Measurements from ENCODE around the gene DDHD1.
"Not testable (repeated sequence)": the region's sequence is repeated elsewhere in the genome, so short reads cannot be mapped to it uniquely, and the experiment has no call there.

The DDHD1 gene

GRCh38 chr14:53151523-53152183, 1.5 kb downstream of the DDHD1 start:
- DNase-seq: peak; percentile 24

GRCh38 chr14:53149668-53150316, 3.3 kb downstream of the DDHD1 start:
- DNase-seq: no peak

- no peak for DNase-seq
Observed at GRCh38 chr14:53148671-53149070, 4.5 kb downstream of the DDHD1 start.

- DNase-seq: no peak
Observed at GRCh38 chr14:53147893-53148292, 5.2 kb downstream of the DDHD1 start.

GRCh38 chr14:53147208-53147607, 5.9 kb downstream of the DDHD1 start:
- no peak for DNase-seq

GRCh38 chr14:53146739-53147138, 6.4 kb downstream of the DDHD1 start:
- no peak for DNase-seq

GRCh38 chr14:53144244-53144643, 8.9 kb downstream of the DDHD1 start:
- no peak for DNase-seq

GRCh38 chr14:53140585-53140984, 12.5 kb downstream of the DDHD1 start:
- DNase-seq: no peak

- no peak for DNase-seq
Observed at GRCh38 chr14:53137568-53138203, 15.4 kb downstream of the DDHD1 start.

GRCh38 chr14:53130491-53130890, 22.6 kb downstream of the DDHD1 start:
- DNase-seq: not testable (repeated sequence)

- no peak for DNase-seq
Observed at GRCh38 chr14:53128303-53129028, 24.7 kb downstream of the DDHD1 start.

- DNase-seq: no peak
Observed at GRCh38 chr14:53127832-53128231, 25.3 kb downstream of the DDHD1 start.

GRCh38 chr14:53127151-53127550, 26.0 kb downstream of the DDHD1 start:
- no peak for DNase-seq

- DNase-seq: no peak
Observed at GRCh38 chr14:53126731-53127130, 26.4 kb downstream of the DDHD1 start.

GRCh38 chr14:53124786-53125185, 28.3 kb downstream of the DDHD1 start:
- no peak for DNase-seq

GRCh38 chr14:53121419-53121818, 31.7 kb downstream of the DDHD1 start:
- DNase-seq: not testable (repeated sequence)

- not testable (repeated sequence) for DNase-seq
Observed at GRCh38 chr14:53117479-53117878, 35.6 kb downstream of the DDHD1 start.

- no peak for DNase-seq
Observed at GRCh38 chr14:53113989-53114388, 39.1 kb downstream of the DDHD1 start.

GRCh38 chr14:53110096-53110495, 43.0 kb downstream of the DDHD1 start:
- no peak for DNase-seq

GRCh38 chr14:53109105-53110041, 43.8 kb downstream of the DDHD1 start:
- DNase-seq: no peak

GRCh38 chr14:53108292-53109104, 44.6 kb downstream of the DDHD1 start:
- no peak for DNase-seq

Measured in activated gamma-delta T cell (primary cell).